Measurements from ENCODE around the gene GPR132. TPM values are rescaled to one million over a fixed set of nuclear protein-coding genes. Genes with fewer than 3 reads are reported as not detected.

GPR132 gene
- total and polyA plus RNA-seq, 2 experiments from 2014 or later, result 0.14 TPM; not detected in 1

DNA sequence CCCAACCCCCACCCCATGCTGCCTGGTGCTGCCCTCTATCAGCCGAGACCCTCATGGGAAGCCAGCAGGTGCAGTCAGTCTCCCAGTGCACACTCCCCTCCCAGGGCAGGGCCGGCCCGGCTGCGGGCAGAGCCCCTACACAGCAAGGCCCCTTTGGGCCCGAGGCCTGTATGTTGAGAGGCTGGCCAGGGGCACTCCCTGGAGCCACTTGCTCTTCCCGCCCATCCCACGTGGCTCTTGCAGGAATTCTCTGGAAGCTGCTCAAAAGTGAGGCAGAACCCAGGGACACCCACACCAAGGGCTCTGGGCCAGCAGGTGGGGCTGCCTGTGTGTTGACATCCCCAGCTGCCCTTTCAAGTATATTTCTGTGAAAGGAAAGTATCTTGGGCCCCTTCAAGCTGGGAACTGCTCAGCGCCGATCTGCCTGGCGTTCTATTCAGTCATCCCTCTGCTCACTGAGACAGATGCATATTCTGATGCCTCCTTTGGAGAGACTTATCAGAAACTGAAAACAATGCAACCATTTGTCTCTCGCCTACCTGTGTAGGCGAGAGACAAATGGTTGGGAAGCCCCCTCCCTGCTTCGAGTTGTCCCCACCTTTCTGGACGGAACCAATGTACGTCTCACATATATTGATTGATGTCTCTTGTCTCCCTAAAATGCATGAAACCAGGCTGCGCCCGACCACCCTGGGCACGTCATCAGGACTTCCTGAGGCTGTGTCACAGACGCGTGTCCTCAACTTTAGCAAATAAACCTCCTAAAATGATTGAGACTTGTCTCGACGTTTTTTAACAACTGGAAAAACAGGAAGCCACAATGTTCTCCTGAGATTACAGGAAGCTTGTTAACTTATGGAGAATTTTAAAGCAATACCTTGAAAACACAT lies 6.0 kb downstream of the GPR132 start:
- peak; percentile 50 for ATAC-seq
- peak; percentile 48 for DNase-seq (ENCODE audit: low spot score)
- Mint-ChIP-seq H3K27me3 (ENCODE audit: insufficient read depth, low read depth, poor library complexity) (peaks cover 32% of the 10 kb centered on the region), H3K4me3 (no peak overlapping the region), H3K36me3 (ENCODE audit: low read depth) (no peaks in the 10 kb centered on the region; the same call in 2 of the 3 replicates), H3K4me1 (peaks cover 27% of the 10 kb centered on the region), H3K9me3 (no peaks in the 10 kb centered on the region), H3K27ac (no peak overlapping the region)
- Histone ChIP-seq H3K4me3 (no peak overlapping the region), H3K27ac (ENCODE audit: low read depth) (no peak overlapping the region), H3K27me3 (ENCODE audit: insufficient read depth) (peaks cover 6% of the 10 kb centered on the region; the same call in 1 of the 2 replicates), H3K36me3 (ENCODE audit: insufficient read depth) (no peaks in the 10 kb centered on the region), H3K79me2 (replicated peaks; ENCODE audit: insufficient read depth) (no peaks in the 10 kb centered on the region), H3K4me1 (ENCODE audit: insufficient read depth) (peaks cover 6% of the 10 kb centered on the region; the same call in 1 of the 2 replicates), H3K9me2 (ENCODE audit: insufficient read depth) (no peaks in the 10 kb centered on the region), H3K4me2 (no peak overlapping the region), H3F3A (replicated peaks; ENCODE audit: low read depth) (no peaks in the 10 kb centered on the region), H4K20me1 (replicated peaks; ENCODE audit: insufficient read depth) (no peaks in the 10 kb centered on the region), H2AFZ (peak overlapping the region; percentile 52)
- TF ChIP-seq, protein P1, sequence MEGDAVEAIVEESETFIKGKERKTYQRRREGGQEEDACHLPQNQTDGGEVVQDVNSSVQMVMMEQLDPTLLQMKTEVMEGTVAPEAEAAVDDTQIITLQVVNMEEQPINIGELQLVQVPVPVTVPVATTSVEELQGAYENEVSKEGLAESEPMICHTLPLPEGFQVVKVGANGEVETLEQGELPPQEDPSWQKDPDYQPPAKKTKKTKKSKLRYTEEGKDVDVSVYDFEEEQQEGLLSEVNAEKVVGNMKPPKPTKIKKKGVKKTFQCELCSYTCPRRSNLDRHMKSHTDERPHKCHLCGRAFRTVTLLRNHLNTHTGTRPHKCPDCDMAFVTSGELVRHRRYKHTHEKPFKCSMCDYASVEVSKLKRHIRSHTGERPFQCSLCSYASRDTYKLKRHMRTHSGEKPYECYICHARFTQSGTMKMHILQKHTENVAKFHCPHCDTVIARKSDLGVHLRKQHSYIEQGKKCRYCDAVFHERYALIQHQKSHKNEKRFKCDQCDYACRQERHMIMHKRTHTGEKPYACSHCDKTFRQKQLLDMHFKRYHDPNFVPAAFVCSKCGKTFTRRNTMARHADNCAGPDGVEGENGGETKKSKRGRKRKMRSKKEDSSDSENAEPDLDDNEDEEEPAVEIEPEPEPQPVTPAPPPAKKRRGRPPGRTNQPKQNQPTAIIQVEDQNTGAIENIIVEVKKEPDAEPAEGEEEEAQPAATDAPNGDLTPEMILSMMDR (conservative IDR thresholded peaks at IDR 0.05; ENCODE audit: low read depth in 2 of 2), result peak; percentile 14 to 50; a peak in 3 of 4 replicates
- TF ChIP-seq POLR2AphosphoS5 (IDR thresholded peaks at IDR 0.05; ENCODE audit: low read depth), result no peak

DNA sequence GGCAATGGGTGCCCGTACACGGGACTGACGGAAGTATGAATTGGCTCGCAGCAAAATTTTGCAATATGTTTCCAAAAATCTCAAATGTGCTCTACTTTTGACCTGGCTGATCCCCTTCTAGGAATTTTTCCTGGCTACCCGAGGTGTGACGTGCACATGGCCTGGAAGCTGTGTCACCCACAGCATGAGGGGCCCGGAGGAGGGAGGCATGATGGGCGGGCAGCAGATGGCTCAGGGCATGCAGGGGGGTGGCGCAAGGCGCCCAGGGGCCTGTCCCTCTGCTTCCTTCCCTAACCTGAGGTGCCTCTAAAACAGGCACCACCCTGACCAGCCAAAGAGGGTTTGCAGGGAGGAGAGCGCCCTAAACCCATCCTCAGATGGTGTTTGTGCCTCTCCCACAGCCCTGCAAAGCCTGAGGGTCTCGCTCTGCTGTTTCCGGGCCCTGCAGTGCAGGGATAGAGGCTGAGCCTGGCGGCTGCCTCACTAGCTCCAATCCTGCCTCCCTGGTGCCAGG lies 6.7 kb downstream of the GPR132 start:
- Histone ChIP-seq H2AFZ (peak overlapping the region; percentile 52), H3K4me3 (no peak overlapping the region), H3K36me3 (ENCODE audit: insufficient read depth) (no peaks in the 10 kb centered on the region), H3F3A (replicated peaks; ENCODE audit: low read depth) (no peaks in the 10 kb centered on the region), H3K4me1 (ENCODE audit: insufficient read depth) (peaks cover 6% of the 10 kb centered on the region; the same call in 1 of the 2 replicates), H3K27me3 (ENCODE audit: insufficient read depth) (peaks cover 6% of the 10 kb centered on the region; the same call in 1 of the 2 replicates), H3K4me2 (no peak overlapping the region), H3K79me2 (replicated peaks; ENCODE audit: insufficient read depth) (no peaks in the 10 kb centered on the region), H4K20me1 (replicated peaks; ENCODE audit: insufficient read depth) (no peaks in the 10 kb centered on the region), H3K9me2 (ENCODE audit: insufficient read depth) (no peaks in the 10 kb centered on the region), H3K27ac (ENCODE audit: low read depth) (no peak overlapping the region)
- no peaks in the 10 kb centered on the region for H3K9me3 Mint-ChIP-seq
- H3K4me3 Mint-ChIP-seq, result no peak overlapping the region
- H3K36me3 Mint-ChIP-seq (ENCODE audit: low read depth), result no peaks in the 10 kb centered on the region; the same call in 2 of the 3 replicates
- ATAC-seq (no peak), DNase-seq (ENCODE audit: low spot score) (no peak)
- H3K27me3 Mint-ChIP-seq (ENCODE audit: insufficient read depth, low read depth, poor library complexity), result peaks cover 33% of the 10 kb centered on the region
- peaks cover 27% of the 10 kb centered on the region for H3K4me1 Mint-ChIP-seq
- H3K27ac Mint-ChIP-seq, result no peak overlapping the region
- no peak for TF ChIP-seq ZNF331 (CRISPR knock-in tag; IDR thresholded peaks at IDR 0.05; ENCODE audit: low read depth)
- TF ChIP-seq, protein P2, sequence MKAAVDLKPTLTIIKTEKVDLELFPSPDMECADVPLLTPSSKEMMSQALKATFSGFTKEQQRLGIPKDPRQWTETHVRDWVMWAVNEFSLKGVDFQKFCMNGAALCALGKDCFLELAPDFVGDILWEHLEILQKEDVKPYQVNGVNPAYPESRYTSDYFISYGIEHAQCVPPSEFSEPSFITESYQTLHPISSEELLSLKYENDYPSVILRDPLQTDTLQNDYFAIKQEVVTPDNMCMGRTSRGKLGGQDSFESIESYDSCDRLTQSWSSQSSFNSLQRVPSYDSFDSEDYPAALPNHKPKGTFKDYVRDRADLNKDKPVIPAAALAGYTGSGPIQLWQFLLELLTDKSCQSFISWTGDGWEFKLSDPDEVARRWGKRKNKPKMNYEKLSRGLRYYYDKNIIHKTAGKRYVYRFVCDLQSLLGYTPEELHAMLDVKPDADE (IDR thresholded peaks at IDR 0.05), result no peak
- TF ChIP-seq, protein P3, sequence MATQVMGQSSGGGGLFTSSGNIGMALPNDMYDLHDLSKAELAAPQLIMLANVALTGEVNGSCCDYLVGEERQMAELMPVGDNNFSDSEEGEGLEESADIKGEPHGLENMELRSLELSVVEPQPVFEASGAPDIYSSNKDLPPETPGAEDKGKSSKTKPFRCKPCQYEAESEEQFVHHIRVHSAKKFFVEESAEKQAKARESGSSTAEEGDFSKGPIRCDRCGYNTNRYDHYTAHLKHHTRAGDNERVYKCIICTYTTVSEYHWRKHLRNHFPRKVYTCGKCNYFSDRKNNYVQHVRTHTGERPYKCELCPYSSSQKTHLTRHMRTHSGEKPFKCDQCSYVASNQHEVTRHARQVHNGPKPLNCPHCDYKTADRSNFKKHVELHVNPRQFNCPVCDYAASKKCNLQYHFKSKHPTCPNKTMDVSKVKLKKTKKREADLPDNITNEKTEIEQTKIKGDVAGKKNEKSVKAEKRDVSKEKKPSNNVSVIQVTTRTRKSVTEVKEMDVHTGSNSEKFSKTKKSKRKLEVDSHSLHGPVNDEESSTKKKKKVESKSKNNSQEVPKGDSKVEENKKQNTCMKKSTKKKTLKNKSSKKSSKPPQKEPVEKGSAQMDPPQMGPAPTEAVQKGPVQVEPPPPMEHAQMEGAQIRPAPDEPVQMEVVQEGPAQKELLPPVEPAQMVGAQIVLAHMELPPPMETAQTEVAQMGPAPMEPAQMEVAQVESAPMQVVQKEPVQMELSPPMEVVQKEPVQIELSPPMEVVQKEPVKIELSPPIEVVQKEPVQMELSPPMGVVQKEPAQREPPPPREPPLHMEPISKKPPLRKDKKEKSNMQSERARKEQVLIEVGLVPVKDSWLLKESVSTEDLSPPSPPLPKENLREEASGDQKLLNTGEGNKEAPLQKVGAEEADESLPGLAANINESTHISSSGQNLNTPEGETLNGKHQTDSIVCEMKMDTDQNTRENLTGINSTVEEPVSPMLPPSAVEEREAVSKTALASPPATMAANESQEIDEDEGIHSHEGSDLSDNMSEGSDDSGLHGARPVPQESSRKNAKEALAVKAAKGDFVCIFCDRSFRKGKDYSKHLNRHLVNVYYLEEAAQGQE (IDR thresholded peaks at IDR 0.05; ENCODE audit: unreplicated experiment), result no peak
- no peak for TF ChIP-seq POLR2AphosphoS5 (IDR thresholded peaks at IDR 0.05; ENCODE audit: low read depth)
- no peak for TF ChIP-seq NANOG (IDR thresholded peaks at IDR 0.05; ENCODE audit: borderline replicate concordance)
- TF ChIP-seq JUNB (IDR thresholded peaks at IDR 0.05; ENCODE audit: unreplicated experiment), result no peak
- TF ChIP-seq EZH2 (IDR thresholded peaks at IDR 0.05; ENCODE audit: low read depth, unreplicated experiment), result no peak
